NCI-H524 treated with DMSO at 0.1 percent for 48 hours (cell line): ENCODE results near the gene ARHGAP15.

ENCODE experiments used
- DNase-seq: peaks from one replicate; lab custom pipeline; 2025; lab: John Stamatoyannopoulos, UW

Gene ARHGAP15

DNA sequence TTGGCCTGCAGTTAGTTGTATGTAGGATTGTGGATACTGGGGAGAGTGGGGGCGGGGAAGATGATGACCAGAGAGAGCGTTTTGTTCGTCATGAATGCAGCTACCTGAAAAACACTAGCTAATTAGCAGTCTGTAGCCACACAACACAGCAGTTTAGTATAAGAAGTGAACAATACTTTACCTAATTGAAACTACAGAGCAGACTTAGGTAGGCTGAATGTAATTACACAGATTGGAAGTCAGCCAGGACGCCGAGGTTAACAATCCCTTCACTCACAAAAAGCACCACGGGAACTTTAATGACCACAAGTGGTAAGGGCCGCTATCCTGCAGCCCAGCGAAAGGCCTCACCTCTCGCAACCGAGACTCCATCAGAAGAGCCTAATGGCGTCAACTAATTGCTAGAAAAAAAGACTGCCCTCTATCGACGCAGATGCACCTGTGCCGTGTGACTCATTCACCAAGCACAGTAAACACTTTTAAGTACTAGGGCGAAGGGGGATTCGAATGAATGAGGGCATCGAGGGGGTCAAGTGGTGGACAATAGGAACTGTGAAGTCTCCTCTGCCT is 591.0 kb downstream of the ARHGAP15 start:
- no peak for DNase-seq

DNA sequence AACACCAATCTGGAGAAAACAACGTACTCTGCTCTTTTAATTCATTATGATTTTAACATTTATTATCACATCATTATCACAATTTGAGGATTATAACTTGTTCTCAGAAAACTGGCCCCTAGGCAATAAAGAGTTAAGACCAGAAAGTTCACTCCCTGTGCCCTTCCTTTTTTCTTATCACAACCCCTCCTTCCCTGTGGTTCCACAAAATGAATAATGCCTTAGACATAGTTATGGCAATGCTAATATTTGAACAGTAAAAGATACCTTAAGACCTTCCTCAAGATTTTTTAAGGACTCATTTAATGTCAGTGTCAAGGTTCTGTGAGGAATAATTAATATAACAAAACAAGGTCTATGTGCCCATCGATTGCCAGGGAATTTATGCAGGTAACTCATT is 596.2 kb downstream of the ARHGAP15 start:
- DNase-seq = no peak

DNA sequence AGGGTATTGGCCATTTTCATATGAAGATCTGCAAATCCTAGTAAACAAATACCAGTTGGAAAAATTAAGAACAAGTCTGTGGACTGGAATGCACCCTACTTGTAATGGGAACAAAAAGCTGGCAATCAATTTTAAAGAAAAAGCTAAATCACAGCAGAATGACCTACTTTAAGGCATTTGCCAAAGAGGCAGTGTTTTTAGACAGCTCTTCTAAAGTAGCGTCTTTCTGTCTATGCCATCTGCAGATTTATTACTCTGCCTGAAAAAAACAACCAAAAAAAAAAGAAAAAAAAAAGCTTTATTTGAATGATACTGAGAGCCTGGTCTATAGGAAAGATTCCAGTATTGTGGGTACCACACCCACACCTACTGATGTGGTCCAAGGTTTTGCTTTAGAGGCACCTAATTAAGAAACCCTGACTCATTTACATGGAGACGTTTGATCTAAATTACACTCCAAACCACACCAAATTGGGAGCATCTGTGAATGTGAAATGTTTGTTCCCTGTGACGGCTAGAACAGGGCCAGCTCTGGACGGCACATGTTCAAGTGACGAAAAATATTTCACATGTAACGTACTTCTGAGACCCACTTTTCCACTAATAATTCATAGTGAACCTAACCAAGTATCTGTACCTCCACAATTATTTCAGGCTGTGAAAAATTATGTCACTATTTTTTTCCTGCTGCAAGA is 597.1 kb downstream of the ARHGAP15 start:
- no peak for DNase-seq

DNA sequence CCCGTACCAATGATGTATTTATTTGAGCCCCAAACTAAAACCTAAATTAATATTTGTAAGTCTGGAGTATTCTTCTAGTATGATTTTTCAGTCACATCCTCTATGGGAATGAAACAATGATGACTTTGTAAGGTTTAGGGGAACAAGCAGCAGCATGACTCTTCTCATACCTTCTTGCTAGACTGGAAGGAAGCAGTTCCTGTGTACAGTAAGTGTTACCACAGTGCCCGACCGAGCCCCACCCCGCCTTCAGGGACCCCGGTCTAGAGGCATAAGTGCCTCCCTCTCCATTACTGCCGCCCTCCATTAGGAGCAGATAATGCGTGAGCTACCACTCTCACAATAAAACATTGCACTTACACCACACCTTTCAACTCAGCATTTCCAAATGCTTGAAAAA is 599.3 kb downstream of the ARHGAP15 start:
- no peak for DNase-seq

DNA sequence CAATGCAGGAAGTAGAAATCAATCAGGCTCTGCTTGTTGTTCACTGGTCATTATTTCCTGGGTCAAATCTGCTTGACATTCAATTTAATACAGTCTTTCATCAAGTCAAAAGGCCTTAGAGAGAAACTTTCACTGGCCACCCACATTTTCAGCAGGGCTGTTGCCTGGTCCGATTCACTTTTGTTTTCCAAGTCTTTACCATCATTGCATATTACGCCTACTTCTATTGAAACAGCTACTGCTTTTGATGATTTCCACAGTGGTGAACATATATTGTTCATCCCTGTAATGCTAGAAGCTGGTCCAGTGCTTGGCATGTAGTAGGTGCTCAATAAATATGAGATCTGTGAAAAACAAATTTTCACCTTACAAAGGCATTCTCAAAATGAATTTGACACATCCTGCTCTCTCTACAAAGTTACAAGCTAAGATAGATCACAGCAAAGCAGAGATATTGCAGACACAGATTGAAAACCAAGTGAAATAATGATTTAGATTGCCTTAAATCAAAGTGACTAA is 600.1 kb downstream of the ARHGAP15 start:
- no peak for DNase-seq

DNA sequence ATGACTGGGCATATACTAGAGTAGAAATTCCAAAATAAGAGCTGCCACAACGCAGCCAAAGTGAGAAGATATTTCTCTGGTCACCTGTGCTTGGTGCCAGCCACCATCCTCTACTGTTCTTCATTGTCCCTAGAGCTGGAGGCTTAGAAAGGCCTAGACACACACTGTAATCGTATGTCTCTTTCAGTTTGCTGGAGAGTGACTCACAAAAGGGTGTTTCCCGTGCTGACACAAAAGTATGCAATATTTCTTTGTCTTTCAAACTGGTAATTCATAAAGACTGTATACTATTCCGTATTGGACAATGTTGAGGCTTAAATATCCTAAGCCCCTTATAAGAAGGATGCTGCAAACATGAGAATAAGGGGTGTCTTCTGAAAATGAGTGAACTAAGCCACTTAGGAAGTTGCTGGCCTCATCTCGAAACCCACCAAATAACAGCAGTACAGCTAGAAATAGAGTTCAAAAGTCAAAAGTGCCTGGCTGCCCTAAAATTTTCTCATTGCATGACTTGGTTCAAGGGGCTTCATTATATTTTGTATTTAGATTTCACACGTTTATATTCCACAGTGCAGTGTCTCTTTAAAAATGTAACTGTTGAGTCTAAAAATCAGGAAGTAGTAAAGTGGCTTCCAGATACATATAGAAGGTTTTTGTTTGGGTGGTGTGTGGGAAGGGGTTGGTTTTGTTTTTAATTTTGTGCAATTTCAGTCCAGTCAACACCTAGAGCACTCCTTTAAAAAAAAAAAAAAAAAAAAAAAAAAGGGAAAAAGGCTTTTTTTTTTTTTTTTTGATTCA is 601.1 kb downstream of the ARHGAP15 start:
- DNase-seq = no peak

DNA sequence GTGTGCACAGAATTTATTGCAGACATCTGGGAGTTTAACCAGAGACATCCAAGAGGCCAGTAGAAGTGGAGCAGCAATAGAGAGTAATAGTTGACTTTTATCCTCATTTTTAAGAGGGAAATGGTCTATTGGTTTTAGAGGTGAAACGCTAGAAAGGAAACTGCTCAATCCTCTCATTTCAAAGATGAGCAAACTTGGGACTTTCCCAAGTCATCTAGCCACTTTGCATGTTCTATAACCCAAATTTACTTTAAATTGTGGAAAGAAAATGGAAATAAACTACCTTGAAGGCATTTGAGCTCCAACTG is 601.7 kb downstream of the ARHGAP15 start:
- DNase-seq = no peak

DNA sequence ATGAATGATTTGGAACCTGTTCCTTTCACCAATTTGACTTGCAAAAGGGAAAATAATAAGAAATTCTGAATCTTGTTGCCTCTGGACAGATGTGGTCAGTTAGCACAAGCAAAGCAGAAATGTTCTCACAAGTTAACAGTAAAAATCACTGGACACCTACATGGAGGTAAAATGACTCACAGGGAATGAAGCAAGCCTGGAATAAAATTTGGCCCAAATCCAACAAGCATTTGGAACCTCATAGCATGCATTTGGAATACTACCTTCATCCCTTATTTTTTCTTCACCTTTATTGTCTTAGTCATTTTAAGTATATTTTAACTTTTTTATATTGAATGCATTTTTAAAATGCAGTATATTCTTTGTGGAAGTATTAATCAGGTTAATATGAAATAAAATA is 602.9 kb downstream of the ARHGAP15 start:
- DNase-seq = no peak

DNA sequence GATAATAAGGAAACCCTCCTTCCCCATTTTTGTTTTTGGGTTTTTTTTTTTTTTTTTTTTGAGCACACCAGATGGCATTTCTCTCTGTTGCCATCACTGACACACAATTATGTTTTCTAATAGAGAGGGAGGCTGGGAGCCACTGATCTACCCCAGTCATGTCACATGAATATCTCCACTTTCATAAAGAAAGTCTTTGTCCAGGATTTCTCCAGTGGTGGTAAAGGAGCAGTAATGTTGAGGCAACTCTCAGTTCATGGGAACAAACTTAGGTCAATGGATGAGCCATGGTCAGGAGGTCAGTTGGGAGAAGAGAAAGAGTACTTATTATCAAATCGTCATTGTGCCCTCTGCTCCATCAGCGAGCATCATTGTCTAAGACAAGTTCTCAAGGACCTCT is 603.7 kb downstream of the ARHGAP15 start:
- DNase-seq = no peak

DNA sequence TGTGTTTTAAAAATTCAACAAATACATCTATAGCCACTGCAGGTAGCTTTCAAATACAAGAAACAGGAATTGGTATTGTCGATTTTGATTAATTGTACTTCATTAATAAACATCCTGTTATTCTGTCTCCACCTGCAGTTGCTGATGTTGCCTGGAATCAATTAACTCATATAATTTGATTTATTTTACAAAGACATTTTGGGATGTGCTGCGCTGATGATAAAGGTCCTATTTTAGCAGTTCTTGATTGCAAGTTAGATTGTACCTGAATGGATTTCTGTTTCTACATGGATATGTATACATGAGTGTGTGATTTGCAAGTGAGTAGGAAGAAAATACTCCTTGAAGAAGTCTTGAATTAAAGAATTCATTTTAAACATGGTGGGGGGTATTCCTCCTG is 605.3 kb downstream of the ARHGAP15 start:
- no peak for DNase-seq

DNA sequence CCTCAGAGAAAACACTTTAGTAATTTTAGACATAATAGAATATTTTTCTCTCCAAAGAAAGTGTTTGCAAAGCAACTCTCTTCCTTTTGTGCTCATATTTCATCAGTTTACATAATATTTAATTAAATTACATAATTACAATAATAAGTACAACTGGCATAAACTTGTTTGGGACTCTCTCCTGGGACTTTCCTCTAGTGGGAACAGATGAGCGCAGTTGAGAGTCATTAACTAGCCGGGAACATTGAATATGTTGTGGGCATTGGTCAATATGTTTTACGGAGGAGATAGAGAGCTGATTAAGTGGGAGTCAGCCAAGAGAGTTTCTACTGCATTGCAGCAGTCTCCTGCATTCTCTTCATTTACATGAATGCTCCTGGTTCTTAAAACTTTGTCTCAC is 607.7 kb downstream of the ARHGAP15 start:
- no peak for DNase-seq

DNA sequence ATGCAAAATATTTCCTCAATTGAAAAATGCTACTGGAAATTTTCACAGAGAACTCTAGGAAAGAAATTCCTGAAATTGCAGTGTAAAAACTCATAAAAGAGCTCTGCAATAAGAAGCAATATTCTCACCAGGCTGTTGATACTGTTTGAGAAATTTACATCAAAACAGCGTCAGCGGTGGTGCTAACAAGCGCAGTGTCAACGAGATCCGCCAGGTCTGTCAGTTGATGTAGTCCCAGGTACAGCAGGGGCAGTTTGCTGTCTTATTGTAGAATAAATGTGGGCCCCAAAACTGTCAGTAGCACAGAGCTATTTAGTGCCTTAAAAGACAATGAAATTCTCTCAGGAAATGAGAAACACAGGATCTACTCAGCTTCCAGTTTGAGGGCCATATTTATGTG is 611.2 kb downstream of the ARHGAP15 start:
- DNase-seq = no peak

DNA sequence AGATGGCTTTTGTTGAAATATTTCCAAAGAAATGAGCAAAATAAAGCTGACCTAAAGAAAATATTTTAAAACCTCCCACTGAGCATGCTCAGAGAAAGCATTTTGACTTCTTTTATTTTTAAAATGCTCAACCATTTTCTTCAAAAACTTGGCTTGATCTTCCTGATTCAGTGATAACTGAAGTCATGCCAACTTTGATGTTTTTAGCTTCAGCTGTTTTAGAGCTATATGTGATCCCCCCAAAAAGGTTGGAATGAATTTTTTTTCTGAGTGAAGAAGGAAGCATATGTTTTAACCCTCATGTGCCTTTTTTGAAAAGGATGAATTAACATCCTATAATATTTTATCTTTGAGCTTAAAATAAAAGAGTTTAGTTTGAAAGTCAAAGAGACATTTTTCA is 612.0 kb downstream of the ARHGAP15 start:
- no peak for DNase-seq

DNA sequence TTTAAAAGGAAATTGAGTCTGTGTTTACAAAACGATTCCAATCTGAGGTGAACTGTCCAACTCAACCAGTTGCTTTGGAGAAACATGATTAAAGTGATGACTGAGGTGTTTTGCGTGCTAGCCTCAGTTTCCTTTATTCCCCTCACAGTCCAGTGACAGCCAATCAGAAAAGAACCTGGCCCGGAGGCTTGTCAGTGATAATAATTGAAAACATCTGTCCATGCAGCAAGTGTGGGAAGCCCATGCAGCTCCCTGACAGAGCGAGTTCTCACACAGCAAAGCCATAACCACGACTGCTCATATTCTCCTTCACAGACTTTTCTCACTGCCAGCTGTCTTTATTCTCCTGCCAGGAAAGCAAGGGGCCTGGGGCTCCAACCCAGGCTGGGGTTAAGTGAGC is 613.4 kb downstream of the ARHGAP15 start:
- no peak for DNase-seq

DNA sequence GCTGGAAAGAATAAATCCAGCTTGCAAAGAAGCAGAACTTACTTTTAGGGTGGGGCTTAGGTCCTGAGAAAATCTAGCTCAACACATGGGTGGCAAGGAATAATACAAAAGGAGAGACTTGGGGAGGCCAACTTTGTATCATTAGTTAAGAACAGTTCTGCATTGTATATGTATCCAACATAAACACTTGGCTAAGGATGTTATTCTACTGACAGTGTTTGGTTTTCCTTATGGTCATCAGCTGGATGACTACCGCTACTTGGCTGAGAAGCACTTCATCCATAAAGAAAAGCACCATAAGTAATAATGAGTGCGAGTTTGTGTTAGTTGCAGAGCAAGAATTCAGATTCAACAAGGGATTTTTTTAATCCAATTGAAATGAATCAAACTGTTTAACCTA is 614.9 kb downstream of the ARHGAP15 start:
- no peak for DNase-seq

DNA sequence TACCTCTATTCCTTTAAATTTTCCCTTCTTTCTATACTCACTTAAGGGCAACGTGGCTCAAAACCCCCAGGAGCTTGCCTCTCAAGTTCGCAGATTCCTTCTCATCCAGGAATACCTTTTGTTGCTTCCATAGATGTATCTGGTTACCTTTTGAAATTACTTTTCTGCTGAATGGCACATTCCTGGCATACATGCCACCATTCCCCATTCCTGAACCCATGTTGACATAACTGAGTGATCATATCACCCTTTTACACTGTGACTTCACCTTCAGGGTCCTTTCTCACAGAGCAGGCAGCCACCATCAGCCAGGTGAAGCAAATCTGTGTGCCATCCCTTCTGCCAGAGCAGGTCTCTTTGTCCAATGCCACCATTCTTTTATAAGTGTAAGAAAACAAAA is 615.8 kb downstream of the ARHGAP15 start:
- no peak for DNase-seq

DNA sequence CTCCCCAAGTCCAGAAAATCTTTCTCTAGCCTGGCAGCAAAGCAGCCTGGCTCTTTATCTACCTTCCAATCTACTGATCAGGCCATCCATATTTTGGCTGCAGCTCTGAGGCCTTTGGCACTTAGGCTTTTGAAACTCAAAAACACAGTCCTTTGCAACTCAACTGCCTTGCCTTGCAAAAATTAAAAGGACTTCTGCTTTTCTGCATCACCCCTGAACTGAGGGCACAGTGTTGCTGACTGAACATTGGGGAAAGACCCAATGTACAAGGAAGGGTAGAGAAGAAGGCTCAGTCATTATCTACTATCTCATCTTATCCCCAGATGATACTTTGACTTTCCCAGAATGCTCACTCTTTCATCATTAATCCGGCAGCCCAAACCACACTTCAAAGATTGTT is 625.5 kb downstream of the ARHGAP15 start:
- no peak for DNase-seq

DNA sequence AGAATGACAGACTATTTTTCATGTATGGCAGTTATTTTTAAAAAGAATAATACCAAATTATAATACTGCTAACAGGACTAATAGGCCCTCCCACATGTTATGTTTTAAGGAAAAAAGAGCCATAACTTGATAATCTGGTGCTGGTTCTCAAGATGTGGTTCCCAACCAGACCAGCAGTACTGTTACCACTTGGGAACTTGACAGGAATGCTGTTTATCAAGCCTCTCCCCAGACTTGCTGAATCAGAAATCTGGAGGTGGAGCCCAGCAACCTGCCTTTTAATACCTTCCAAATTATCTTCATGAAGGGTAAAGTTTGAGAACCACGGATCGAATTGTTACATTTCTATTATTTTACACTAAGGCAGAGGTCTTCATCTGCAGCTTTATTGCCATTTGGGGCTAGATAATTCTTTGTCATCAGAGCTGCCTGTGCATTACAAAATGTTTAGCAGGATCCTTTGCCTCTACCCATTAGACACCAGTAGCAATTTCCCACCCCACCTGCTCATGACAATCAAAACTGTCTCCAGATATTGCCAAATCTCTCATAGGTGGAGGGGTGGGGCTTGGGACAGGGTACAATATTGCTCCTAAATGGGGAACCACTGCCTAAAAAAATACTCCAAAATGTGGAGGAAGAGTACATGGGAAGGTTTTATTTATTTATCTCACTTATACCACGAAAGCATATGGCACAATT is 629.6 kb downstream of the ARHGAP15 start:
- DNase-seq = no peak

DNA sequence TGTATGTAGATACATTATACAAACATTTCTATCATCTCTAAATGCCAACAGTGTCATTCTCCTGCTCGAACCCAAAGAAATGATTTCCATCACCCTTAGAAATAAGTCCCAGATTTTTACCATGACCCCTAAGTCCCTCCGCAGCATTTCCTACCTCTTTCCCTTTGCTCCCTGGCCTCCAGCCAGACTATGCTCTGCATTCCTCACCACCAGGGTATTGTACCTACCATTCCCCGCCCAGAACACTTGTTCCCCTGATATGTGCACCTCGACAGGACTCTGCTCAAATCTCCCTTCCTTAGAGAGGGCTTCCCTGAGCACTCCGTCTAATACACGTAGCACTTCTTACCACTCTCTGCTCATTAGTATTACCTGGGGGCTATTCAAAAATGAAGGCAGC is 630.2 kb downstream of the ARHGAP15 start:
- no peak for DNase-seq

DNA sequence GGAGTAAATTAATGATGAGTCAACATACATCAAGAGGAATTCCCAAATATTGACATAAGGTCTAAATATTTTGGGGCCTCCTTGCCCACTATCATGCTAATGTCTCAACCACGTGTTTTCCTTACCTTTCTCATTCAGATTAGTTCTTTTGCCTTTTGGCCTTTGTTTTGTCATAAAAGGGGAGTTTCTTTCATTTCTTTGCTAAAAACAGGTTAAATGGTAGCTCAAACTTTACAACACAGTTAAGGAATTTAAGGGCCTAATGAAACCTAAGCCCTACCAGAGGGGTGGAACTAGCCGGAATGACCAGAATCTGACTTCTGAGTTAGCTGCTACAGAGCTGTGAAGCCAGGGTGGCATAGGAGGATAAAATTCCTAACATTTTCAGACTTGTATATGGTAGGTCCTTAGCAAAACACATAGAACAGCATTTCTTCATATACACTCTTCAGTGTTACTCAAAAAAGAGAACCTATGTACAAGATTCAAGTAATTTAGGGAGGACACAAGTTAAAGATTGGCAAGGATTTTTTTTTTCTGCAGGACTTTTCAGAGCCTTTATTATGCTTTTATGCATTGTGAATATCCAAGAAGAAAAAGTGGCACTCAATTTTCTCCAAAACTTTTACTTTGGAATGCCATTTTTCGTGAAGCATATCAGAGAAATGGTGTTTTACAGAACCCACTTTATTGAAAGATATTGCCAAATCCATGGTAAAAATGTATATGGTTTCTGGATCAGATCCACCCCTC is 633.1 kb downstream of the ARHGAP15 start:
- no peak for DNase-seq

DNA sequence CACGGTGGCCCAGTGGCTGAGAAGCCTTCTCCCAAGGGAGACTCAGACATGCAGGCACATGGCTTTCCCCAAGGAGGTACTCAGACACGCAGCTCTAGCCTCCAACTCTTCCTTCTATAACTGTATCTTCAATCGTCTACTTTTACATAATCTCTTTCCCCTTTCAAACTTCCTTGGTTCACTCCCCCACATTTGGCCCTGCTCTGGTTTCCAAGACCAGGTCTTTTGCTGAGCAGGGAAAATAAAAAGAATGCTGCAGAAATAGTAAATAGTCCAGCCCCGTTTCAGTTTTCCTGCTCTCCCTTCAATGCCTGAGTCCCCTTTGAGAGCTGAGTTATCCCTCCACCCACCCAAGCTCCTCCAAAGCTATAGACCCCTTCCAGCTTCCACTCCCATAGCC is 635.0 kb downstream of the ARHGAP15 start:
- DNase-seq = no peak

DNA sequence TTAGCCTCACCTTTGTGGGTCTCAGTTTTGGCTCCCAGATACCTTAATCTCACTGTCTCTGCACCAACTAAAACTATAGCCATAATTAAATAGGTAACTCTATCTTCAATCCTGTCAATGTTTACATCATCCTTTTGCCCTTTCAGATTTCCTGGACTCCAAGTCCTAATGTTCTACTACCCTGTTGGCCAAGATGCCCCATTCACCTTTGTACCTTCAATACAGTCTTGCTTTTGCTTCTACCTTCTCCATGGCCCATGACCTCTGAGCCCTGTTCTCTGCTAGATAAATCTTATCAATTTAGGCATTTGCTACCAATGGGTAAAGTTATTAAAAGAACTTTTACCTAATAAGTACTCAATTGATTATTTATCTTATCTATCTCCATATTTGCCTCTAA is 635.5 kb downstream of the ARHGAP15 start:
- DNase-seq = no peak
